Adrenal gland (tissue), 5 donors: Measurements from ENCODE around the gene VASP.
A peak's percentile ranks its signal among the peaks of the same experiment; 100 is the strongest.

ENCODE experiments used
- POLR2A ChIP-seq, 2 donors: fragments of 450-650 bp; IDR thresholded peaks; one replicate each; pipeline ENCODE4 v1.6.1; 2017; ENCODE audit warnings: antibody characterized with exemption in 2 of 2, mild to moderate bottlenecking in 2 of 2, moderate library complexity in 1 of 2
- TF ChIP-seq, protein P1 (sequence below), 6 experiments: fragments of 450-650 bp in 4 of 6; fragments of 200-600 bp in 2 of 6; sonication (generic) in 1 of 6; IDR thresholded peaks; 1 replicate in 5 of 6; 2 replicates in 1 of 6; pipeline versions ENCODE4 v1.5.1 to v1.8.0; 2016 to 2021; ENCODE audit warnings: antibody characterized with exemption in 6 of 6, mild to moderate bottlenecking in 2 of 6, moderate library complexity in 1 of 6
- donor health status: DM: no; HTN: no; CAD: no.

DNA sequence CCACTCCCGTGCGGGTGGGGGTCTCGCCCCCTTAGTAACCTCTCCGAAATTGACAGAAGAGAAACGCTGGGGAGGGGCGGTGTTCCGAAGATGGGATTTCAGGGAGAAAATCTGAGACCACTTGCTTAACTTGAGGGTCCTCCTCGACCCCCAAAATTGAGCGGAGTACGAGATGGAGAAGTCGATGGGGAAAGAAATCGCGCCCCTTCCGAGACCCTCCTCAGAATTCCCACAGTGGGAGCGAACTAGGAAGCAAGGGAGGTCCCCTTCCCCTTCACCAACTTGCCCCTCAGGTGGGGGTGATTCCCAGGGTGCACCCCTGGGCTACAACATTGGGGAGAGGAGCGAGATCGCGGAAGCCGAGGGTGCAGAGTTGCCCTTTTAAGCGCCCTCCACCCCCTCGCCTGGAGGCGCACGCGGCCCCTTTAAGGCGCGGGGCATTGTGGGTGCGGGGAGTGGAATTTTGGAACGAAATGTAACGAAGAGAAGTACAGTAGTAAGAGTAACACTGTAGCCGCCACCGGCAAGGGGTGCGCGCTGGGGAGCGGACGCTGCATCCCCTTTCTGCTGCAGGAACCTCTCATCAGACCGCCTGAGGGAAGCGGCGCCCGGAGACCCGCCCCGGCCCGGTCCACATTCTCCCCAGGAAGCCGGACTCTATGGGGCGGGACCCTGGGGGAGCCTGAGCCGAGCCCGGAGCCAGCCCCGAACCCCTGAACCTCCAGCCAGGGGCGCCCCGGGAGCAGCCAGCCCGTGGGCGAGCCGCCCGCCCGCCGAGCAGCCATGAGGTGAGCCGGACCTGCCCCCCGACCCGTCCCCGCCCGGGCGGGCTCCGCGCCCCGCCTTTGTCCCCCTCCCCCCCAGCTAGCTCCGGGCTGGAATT lies at the start of gene VASP:
- TF ChIP-seq POLR2A (IDR thresholded peaks at IDR 0.05), result peak; percentile 95 to 98
- TF ChIP-seq, protein P1, sequence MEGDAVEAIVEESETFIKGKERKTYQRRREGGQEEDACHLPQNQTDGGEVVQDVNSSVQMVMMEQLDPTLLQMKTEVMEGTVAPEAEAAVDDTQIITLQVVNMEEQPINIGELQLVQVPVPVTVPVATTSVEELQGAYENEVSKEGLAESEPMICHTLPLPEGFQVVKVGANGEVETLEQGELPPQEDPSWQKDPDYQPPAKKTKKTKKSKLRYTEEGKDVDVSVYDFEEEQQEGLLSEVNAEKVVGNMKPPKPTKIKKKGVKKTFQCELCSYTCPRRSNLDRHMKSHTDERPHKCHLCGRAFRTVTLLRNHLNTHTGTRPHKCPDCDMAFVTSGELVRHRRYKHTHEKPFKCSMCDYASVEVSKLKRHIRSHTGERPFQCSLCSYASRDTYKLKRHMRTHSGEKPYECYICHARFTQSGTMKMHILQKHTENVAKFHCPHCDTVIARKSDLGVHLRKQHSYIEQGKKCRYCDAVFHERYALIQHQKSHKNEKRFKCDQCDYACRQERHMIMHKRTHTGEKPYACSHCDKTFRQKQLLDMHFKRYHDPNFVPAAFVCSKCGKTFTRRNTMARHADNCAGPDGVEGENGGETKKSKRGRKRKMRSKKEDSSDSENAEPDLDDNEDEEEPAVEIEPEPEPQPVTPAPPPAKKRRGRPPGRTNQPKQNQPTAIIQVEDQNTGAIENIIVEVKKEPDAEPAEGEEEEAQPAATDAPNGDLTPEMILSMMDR (IDR thresholded peaks at IDR 0.05), result no peak
